K562 (cell line): ENCODE measurements around the gene MIEN1. TPM values are rescaled to one million over a fixed set of nuclear protein-coding genes. Genes with fewer than 3 reads are reported as not detected.

Experiments used
- ASH1L ChIP-seq: fragments of 450-650 bp; IDR thresholded peaks from 2 replicates; pipeline ENCODE4 v1.6.1; 2018; ENCODE audit warnings: borderline replicate concordance, mild to moderate bottlenecking, low read depth; ENCODE audit not compliant: partially characterized antibody
- CREM ChIP-seq: IDR thresholded peaks from 2 replicates; pipeline ENCODE4 v1.6.1; 2014; ENCODE audit warnings: antibody characterized with exemption, low read depth
- GABPB1 ChIP-seq: sonication (generic); formaldehyde crosslinking; IDR thresholded peaks from 2 replicates; pipeline ENCODE4 v1.8.0; 2022; ENCODE audit warnings: mild to moderate bottlenecking, missing genetic modification reagents
- KLF13 ChIP-seq: fragments of 450-650 bp; IDR thresholded peaks from 2 replicates; pipeline ENCODE4 v1.6.1; 2016; ENCODE audit warnings: missing genetic modification characterization, low read depth, mild to moderate bottlenecking, missing compliant biosample characterization, moderate library complexity, borderline replicate concordance
- RERE ChIP-seq: sonication (generic); formaldehyde crosslinking; IDR thresholded peaks from 2 replicates; pipeline ENCODE4 v1.8.0; 2023; ENCODE audit warnings: missing genetic modification reagents, mild to moderate bottlenecking, borderline replicate concordance
- SMAD2 ChIP-seq: fragments of 150-350 bp; IDR thresholded peaks from 2 replicates; pipeline ENCODE4 v1.6.1; 2014; ENCODE audit warnings: low read depth, mild to moderate bottlenecking, low read length
- THRAP3 ChIP-seq: fragments of 450-650 bp; IDR thresholded peaks from 2 replicates; pipeline ENCODE4 v1.6.1; 2016; ENCODE audit warnings: mild to moderate bottlenecking, inconsistent platforms, borderline replicate concordance
- TOE1 ChIP-seq, 2 experiments: fragments of 450-650 bp in 1 of 2; sonication (generic) in 1 of 2; formaldehyde crosslinking in 1 of 2; IDR thresholded peaks; 2 replicates each; pipeline versions ENCODE4 v1.7.1 to v1.8.0; 2016 to 2022; ENCODE audit warnings: borderline replicate concordance in 2 of 2, mild to moderate bottlenecking in 2 of 2, antibody characterized with exemption in 1 of 2, inconsistent platforms in 1 of 2, low read depth in 1 of 2, missing genetic modification reagents in 1 of 2, moderate library complexity in 1 of 2
- TRIM24 ChIP-seq, 2 experiments: fragments of 450-650 bp; IDR thresholded peaks; 2 replicates each; pipeline ENCODE4 v1.6.1; 2016
- YY1 ChIP-seq, 3 experiments: IDR thresholded peaks; 2 replicates each; pipeline ENCODE4 v1.6.1; 2011; ENCODE audit warnings: low read length in 2 of 3, mild to moderate bottlenecking in 2 of 3, moderate library complexity in 2 of 3, borderline replicate concordance in 1 of 3, control low read depth in 1 of 3, low read depth in 1 of 3; ENCODE audit not compliant: insufficient read depth in 3 of 3, insufficient replicate concordance in 2 of 3, control insufficient read depth in 1 of 3, insufficient read length in 1 of 3; ENCODE audit errors: extremely low read depth in 1 of 3
- ZNF584 ChIP-seq: fragments of 200-800 bp; sonication (Bioruptor generic); IDR thresholded peaks from 2 replicates; pipeline ENCODE4 v1.6.1; 2016; ENCODE audit warnings: low read depth, mild to moderate bottlenecking, missing genetic modification characterization, missing compliant biosample characterization
- polyA plus RNA-seq, 8 experiments: library from polyadenylated mRNA; depleted of rRNA in 4 of 8; stranded (reverse) in 5 of 8; unstranded in 3 of 8; fragments of >200 nt; fragmentation: Nextera tagmentation in 2 of 8; fragmentation: Illumina TruSeq in 1 of 8; extraction: Ambion mirVana in 2 of 8; extraction: Trizol in 1 of 8; gene quantifications; 2 replicates each; pipeline versions ENCODE4 v1.2.1 to v1.2.3, GENCODE V29; 2011 to 2014; ENCODE audit warnings: inconsistent platforms in 1 of 8, missing spikeins in 1 of 8
- total RNA-seq, 7 experiments: library from RNA; depleted of rRNA in 6 of 7; stranded (reverse); fragments of >200 nt in 6 of 7; fragmentation: Illumina TruSeq in 2 of 7; extraction: Trizol in 2 of 7; gene quantifications; 2 replicates each; pipeline versions ENCODE4 v1.2.1 to v1.2.3, GENCODE V29; 2011 to 2021; ENCODE audit warnings: low replicate concordance in 1 of 7
- TF ChIP-seq, protein P1 (sequence below): fragments of 250-450 bp; sonication (Bioruptor Pico); IDR thresholded peaks from 2 replicates; pipeline ENCODE4 v1.4.0; 2020

MIEN1 gene
- total and polyA plus RNA-seq, 9 of the 15 experiments (the other 6 are each of a cell fraction or from before 2014, with no cell fraction given): 61.3 to 142 (median 78.9) TPM

DNA sequence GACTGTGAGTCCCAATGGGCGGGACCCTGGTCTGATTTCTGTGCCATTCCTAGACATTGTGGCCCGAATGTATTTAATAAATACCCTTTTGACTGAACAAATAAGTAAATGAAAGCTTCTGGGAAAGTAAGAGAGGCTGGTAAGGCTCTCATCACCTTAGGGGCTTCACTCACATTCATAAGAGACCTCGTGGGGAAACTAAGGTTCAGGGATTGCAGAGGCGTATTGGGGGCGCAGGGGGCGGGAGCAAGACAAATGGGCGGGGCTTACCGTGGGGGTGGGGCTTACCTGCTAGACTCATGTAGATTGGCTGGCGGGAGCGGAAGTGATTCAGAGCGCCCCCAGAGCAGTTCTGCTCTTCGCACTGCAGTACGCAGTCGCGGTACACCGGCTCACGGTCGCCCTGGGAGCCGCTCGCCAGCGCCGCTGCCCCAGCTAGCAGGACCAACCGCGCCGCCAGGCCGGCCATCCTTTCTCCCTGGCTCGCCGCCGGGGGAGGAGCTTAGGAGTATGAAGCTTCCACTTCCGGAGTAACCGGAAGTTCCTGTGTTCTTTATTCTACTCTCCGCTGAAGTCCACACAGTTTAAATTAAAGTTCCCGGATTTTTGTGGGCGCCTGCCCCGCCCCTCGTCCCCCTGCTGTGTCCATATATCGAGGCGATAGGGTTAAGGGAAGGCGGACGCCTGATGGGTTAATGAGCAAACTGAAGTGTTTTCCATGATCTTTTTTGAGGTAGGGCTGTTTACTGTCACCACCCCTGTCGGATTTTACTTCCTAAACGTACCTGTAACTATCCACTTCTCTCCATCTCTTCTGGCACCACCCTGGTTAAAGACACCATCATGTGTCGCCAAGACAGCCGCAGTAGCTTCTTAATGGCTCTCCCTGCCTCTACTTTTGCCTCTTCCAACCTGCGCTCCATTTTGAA is 42.5 kb downstream of the MIEN1 start, which contains the start of gene PGAP3 (continued):
- TF ChIP-seq RERE (CRISPR knock-in tag) (no peak), TRIM24 (IDR thresholded peaks at IDR 0.05) (peak in 1 of 2 experiments; percentile 89; a peak in 2 of 4 replicates), SMAD2 (no peak), ASH1L (peak; percentile 25), YY1 (IDR thresholded peaks at IDR 0.05; ENCODE audit: borderline replicate concordance in 1 of 3, control insufficient read depth in 1 of 3, extremely low read depth in 1 of 3, insufficient read depth in 3 of 3, insufficient read length in 1 of 3, insufficient replicate concordance in 2 of 3, low read depth in 1 of 3, low read length in 2 of 3) (peak; percentile 21 to 82 (median 72)), ZNF584 (CRISPR knock-in tag) (no peak), TOE1 (IDR thresholded peaks at IDR 0.05; ENCODE audit: borderline replicate concordance) (0 out of 2 replicates have a peak, but pooled peaks have one; percentile 29), TOE1 (CRISPR knock-in tag; IDR thresholded peaks at IDR 0.05; ENCODE audit: borderline replicate concordance, low read depth) (no peak), CREM (peak; percentile 59; the same call in 1 of the 2 replicates), KLF13 (tag) (peak; percentile 83), THRAP3 (0 out of 2 replicates have a peak, but pooled peaks have one; percentile 20), GABPB1 (CRISPR knock-in tag) (peak; percentile 90)
- TF ChIP-seq, protein P1, sequence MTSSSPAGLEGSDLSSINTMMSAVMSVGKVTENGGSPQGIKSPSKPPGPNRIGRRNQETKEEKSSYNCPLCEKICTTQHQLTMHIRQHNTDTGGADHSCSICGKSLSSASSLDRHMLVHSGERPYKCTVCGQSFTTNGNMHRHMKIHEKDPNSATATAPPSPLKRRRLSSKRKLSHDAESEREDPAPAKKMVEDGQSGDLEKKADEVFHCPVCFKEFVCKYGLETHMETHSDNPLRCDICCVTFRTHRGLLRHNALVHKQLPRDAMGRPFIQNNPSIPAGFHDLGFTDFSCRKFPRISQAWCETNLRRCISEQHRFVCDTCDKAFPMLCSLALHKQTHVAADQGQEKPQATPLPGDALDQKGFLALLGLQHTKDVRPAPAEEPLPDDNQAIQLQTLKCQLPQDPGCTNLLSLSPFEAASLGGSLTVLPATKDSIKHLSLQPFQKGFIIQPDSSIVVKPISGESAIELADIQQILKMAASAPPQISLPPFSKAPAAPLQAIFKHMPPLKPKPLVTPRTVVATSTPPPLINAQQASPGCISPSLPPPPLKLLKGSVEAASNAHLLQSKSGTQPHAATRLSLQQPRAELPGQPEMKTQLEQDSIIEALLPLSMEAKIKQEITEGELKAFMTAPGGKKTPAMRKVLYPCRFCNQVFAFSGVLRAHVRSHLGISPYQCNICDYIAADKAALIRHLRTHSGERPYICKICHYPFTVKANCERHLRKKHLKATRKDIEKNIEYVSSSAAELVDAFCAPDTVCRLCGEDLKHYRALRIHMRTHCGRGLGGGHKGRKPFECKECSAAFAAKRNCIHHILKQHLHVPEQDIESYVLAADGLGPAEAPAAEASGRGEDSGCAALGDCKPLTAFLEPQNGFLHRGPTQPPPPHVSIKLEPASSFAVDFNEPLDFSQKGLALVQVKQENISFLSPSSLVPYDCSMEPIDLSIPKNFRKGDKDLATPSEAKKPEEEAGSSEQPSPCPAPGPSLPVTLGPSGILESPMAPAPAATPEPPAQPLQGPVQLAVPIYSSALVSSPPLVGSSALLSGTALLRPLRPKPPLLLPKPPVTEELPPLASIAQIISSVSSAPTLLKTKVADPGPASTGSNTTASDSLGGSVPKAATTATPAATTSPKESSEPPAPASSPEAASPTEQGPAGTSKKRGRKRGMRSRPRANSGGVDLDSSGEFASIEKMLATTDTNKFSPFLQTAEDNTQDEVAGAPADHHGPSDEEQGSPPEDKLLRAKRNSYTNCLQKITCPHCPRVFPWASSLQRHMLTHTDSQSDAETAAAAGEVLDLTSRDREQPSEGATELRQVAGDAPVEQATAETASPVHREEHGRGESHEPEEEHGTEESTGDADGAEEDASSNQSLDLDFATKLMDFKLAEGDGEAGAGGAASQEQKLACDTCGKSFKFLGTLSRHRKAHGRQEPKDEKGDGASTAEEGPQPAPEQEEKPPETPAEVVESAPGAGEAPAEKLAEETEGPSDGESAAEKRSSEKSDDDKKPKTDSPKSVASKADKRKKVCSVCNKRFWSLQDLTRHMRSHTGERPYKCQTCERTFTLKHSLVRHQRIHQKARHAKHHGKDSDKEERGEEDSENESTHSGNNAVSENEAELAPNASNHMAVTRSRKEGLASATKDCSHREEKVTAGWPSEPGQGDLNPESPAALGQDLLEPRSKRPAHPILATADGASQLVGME: peak; percentile 30; the same call in 1 of the 2 replicates
